ENCODE measurements around the gene LRP1B.

LRP1B gene

DNA sequence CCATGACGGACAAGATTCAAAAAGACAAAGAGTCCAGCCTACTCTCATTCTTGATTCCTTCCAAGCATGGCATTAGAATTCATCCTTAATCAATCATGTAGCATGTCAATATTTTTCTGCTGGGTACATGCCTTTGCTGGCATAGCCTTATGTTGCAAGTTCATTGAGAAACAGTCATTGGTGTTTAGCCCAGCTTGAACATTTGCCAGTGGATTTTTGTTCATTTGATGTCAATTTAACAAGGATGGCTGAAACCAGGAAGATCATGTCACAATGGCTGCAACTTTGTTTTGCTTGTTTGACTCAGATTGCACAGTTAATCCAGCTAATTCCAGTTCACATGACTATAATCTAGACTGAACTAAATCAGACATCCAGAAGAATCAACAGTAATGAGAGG, 1132.2 kb downstream of the LRP1B start:
- no peak for DNase-seq (ENCODE audit: low spot score)
- TF ChIP-seq, protein P1, sequence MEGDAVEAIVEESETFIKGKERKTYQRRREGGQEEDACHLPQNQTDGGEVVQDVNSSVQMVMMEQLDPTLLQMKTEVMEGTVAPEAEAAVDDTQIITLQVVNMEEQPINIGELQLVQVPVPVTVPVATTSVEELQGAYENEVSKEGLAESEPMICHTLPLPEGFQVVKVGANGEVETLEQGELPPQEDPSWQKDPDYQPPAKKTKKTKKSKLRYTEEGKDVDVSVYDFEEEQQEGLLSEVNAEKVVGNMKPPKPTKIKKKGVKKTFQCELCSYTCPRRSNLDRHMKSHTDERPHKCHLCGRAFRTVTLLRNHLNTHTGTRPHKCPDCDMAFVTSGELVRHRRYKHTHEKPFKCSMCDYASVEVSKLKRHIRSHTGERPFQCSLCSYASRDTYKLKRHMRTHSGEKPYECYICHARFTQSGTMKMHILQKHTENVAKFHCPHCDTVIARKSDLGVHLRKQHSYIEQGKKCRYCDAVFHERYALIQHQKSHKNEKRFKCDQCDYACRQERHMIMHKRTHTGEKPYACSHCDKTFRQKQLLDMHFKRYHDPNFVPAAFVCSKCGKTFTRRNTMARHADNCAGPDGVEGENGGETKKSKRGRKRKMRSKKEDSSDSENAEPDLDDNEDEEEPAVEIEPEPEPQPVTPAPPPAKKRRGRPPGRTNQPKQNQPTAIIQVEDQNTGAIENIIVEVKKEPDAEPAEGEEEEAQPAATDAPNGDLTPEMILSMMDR (IDR thresholded peaks at IDR 0.05) = no peak
- Histone ChIP-seq H3K27ac (no peak overlapping the region), H3K4me3 (no peak overlapping the region)

DNA sequence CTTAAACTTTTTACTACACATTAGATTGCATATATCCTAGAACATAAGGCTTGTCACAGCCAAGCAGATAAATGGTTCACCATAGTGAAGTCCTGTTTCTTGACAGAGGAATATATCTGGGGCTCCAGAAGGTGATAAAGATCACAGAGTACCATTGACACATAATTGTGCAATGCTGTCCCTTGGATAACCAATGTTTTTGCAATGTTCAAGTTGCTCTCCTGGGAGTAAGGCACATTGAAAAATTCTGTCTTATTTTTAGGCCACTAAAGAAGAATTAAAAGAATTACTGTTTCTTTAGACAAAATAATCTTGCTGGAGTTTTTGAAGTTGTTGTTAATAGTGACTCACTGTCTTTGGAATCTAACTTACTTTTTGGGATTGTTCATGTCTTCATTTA, 1132.8 kb downstream of the LRP1B start:
- DNase-seq (ENCODE audit: low spot score) = no peak
- Histone ChIP-seq H3K4me3 (no peak overlapping the region), H3K27ac (no peak overlapping the region)
- TF ChIP-seq, protein P1 (IDR thresholded peaks at IDR 0.05) = no peak

DNA sequence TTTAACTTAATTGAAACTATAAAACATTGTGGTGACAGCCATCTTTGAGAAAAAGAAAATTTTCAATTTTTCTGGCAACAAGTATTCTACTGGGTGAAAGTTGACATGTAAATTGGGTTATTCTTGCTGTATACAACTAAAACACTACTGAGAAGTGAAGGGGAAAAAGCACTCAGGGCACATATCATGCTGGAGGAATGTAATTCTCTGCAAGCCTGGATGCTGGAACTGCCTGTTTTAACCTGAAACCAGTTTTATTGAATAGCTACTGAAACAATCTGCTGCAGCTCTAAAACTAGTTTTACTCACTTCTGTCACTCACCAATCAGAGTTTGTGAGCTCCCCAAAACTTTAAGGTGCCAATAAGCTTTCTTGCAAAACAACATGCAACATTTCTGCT, 1136.0 kb downstream of the LRP1B start:
- Histone ChIP-seq H3K27ac (no peak overlapping the region), H3K4me3 (no peak overlapping the region)
- TF ChIP-seq, protein P1 (IDR thresholded peaks at IDR 0.05) = no peak
- no peak for DNase-seq (ENCODE audit: low spot score)

DNA sequence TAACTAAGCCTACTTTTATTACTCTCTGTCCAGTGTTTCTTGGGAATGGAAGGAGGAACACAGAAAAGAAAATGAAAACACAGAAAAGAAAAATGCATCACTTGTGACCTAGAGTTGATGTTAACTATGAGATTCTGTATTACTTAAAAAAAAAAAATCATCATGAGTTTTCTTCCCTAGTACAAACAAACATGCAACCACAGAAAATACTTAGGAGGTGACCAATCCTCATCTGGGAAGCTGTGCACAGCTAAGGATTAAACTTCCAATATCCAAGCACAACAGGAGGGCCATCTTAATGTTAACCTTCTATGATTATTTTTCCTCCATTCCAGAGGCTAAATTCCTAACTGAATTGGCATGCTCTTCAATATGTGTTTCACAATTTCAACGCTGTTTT, 1140.4 kb downstream of the LRP1B start:
- no peak for DNase-seq (ENCODE audit: low spot score)

DNA sequence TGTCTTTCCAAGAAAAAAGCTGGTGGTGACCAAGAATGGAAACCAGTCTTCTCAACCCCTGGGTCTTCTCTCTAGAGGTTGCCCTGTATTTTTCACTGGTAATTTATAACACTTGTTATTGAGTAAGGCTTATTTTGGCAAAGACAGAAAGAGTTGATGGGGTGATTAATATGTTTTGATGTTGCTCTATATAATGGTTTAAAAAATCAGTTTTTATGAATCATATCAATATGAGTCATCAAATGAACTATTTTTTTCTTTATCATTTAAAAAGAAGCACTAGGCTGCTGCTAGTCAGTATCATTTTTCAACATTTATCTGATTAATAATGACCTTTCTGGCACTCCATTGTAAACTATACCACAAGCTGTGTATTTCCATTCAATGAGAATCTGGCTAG, 1142.2 kb downstream of the LRP1B start:
- no peak for DNase-seq (ENCODE audit: low spot score)
- TF ChIP-seq, protein P1 (IDR thresholded peaks at IDR 0.05) = no peak
- no peak overlapping the region for H3K27ac ChIP-seq

More for the DNA sequence above, 1140.4 kb downstream of the LRP1B start:
- no peak overlapping the region for H3K27ac ChIP-seq
- TF ChIP-seq, protein P1 (IDR thresholded peaks at IDR 0.05) = no peak
- H3K4me3 ChIP-seq = no peak overlapping the region

DNA sequence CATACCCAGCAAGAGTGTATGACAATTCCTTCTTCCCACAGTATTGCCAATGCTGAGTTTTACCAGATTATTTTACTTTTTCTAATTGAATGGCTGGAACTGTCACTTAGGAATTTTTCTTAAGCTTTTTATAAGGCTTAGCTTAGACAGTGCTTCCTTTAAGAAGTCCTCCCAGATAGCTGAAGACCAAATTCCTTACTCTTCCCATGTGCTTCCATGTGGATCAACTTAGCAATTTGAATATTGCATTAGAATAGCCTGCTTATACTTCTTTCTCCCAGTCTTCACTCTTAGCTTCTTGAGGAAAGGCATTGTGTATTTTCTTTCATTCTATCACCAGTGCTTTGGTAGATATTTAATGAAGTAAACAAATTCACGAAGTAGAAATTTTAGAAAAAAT, 1144.4 kb downstream of the LRP1B start:
- Histone ChIP-seq H3K27ac (no peak overlapping the region), H3K4me3 (no peak overlapping the region)
- no peak for DNase-seq (ENCODE audit: low spot score)
- TF ChIP-seq, protein P1 (IDR thresholded peaks at IDR 0.05) = no peak

More for the DNA sequence above, 1142.2 kb downstream of the LRP1B start:
- H3K4me3 ChIP-seq = no peak overlapping the region

DNA sequence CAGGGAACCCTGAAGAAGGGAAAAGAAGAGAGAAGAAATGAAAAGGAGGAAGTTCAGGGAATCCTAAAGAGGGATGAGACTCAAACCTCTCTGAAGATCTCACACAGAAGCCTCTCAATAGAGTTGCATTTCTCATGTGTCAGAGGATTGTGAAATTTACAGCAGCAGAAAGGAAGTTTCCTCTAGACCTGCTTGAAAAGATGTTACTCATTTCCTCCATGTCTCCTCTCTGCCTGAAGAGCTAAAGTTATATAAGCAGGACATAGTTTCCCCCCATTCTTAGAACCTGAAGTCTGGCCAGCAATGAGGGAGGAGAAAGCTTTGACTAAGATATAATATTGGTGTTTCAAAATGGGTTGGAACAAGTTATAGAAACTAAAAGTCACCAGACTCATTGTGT, 1155.6 kb downstream of the LRP1B start:
- Histone ChIP-seq H3K4me3 (no peak overlapping the region), H3K27ac (no peak overlapping the region)
- TF ChIP-seq, protein P1 (IDR thresholded peaks at IDR 0.05) = no peak
- no peak for DNase-seq (ENCODE audit: low spot score)

Data from coronary artery (tissue), 2 donors.